ENCODE results near the gene TSEN54. TPM values are rescaled to one million over a fixed set of nuclear protein-coding genes. Genes with fewer than 3 reads are reported as not detected.
"Not testable (repeated sequence)": the region's sequence is repeated elsewhere in the genome, so short reads cannot be mapped to it uniquely, and the experiment has no call there.

Gene TSEN54
- total and polyA plus RNA-seq, 2 donors = 36.3 to 91.0 TPM

- no peak overlapping the region for H3K4me3 ChIP-seq (ENCODE audit: low read length in 2 of 2)
- no peaks in the 10 kb centered on the region for H3K9me3 ChIP-seq (ENCODE audit: control insufficient read depth in 2 of 2, insufficient read depth in 1 of 2, low read length in 1 of 2)
- DNase-seq (ENCODE audit: low read depth in 6 of 9, low spot score in 9 of 9) = no peak
- no peaks in the 10 kb centered on the region for H3K27me3 ChIP-seq (ENCODE audit: control insufficient read depth in 2 of 2, insufficient read depth in 1 of 2, low read length in 1 of 2)
- peaks cover 0 to 15% of the 10 kb centered on the region in 2 donors for H3K4me1 ChIP-seq (ENCODE audit: control insufficient read depth in 2 of 2, insufficient read depth in 2 of 2, low read length in 2 of 2)
- H3K36me3 ChIP-seq (ENCODE audit: control insufficient read depth in 2 of 2, insufficient read depth in 2 of 2, low read length in 1 of 2) = peaks cover 44 to 63% of the 10 kb centered on the region in 2 donors
- WGBS = 94% methylated on average over 3 of the region's 3 CpGs
- H3K27ac ChIP-seq (ENCODE audit: low read depth in 1 of 2, low read length in 1 of 2) = peak overlapping the region in 1 of 2 donors; percentile 37
Measured at GRCh38 chr17:75475851-75476250, 40.5 kb upstream of the TSEN54 start.

GRCh38 chr17:75476271-75476671 lies 40.1 kb upstream of the TSEN54 start:
- 88% methylated on average over 8 of the region's 8 CpGs for WGBS
- H3K4me3 ChIP-seq (ENCODE audit: low read length in 2 of 2) = no peak overlapping the region
- no peak overlapping the region for H3K27ac ChIP-seq (ENCODE audit: low read depth in 1 of 2, low read length in 1 of 2)
- H3K27me3 ChIP-seq (ENCODE audit: control insufficient read depth in 2 of 2, insufficient read depth in 1 of 2, low read length in 1 of 2) = no peaks in the 10 kb centered on the region
- peaks cover 44 to 63% of the 10 kb centered on the region in 2 donors for H3K36me3 ChIP-seq (ENCODE audit: control insufficient read depth in 2 of 2, insufficient read depth in 2 of 2, low read length in 1 of 2)
- H3K9me3 ChIP-seq (ENCODE audit: control insufficient read depth in 2 of 2, insufficient read depth in 1 of 2, low read length in 1 of 2) = no peaks in the 10 kb centered on the region
- DNase-seq (ENCODE audit: low read depth in 6 of 9, low spot score in 9 of 9) = no peak
- H3K4me1 ChIP-seq (ENCODE audit: control insufficient read depth in 2 of 2, insufficient read depth in 2 of 2, low read length in 2 of 2) = peaks cover 0 to 16% of the 10 kb centered on the region in 2 donors

DNA sequence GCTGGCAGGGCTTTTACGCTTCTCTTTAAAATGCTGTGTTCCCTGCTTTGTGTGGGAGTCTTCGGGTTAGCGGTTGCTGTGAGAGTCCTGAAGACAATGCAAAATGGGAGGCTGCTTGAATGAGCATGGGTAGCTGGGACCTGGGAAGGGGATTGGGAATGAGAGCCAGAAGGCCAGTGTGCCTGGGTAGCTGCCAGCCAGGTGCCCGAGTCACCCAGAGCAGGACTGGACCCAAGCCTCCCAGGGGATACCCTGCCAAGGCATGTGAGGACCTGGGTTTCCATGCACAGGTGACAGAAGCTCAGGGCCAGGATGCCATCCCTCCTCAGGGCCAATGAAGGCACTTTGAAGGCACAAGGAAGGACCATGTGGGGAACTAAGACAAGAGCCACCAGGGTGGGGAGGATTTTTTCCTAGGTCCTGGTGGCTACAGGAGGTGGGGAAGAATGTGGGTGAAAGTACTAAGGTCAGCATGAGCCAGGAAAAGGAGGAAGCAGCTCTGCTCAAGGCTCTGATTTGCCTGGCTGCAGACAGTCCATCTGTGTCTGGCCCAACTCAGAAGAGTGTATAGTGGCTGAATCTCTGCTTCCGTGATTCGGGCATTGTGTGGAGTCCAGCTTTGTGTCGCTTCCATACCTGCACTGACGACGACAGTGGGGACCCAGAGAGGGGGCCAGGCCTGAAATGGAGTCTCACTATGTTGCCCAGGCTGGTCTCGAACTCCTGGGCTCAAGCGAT lies 39.4 kb upstream of the TSEN54 start:
- H3K27ac ChIP-seq (ENCODE audit: low read depth in 1 of 2, low read length in 1 of 2) = no peak overlapping the region
- peaks cover 42 to 59% of the 10 kb centered on the region in 2 donors for H3K36me3 ChIP-seq (ENCODE audit: control insufficient read depth in 2 of 2, insufficient read depth in 2 of 2, low read length in 1 of 2)
- H3K9me3 ChIP-seq (ENCODE audit: control insufficient read depth in 2 of 2, insufficient read depth in 1 of 2, low read length in 1 of 2) = no peaks in the 10 kb centered on the region
- peaks cover 0 to 19% of the 10 kb centered on the region in 2 donors for H3K4me1 ChIP-seq (ENCODE audit: control insufficient read depth in 2 of 2, insufficient read depth in 2 of 2, low read length in 2 of 2)
- H3K4me3 ChIP-seq (ENCODE audit: low read length in 2 of 2) = no peak overlapping the region
- 84% methylated on average over 11 of the region's 11 CpGs for WGBS
- H3K27me3 ChIP-seq (ENCODE audit: control insufficient read depth in 2 of 2, insufficient read depth in 1 of 2, low read length in 1 of 2) = no peaks in the 10 kb centered on the region
- no peak for DNase-seq (ENCODE audit: low read depth in 6 of 9, low spot score in 9 of 9)

- 97% methylated on average over 11 of the region's 11 CpGs for WGBS
- not testable (repeated sequence) for H3K4me3 ChIP-seq (ENCODE audit: low read length in 2 of 2); H3K27ac ChIP-seq (ENCODE audit: low read depth in 1 of 2, low read length in 1 of 2); DNase-seq (ENCODE audit: low read depth in 6 of 9, low spot score in 9 of 9); H3K9me3 ChIP-seq (ENCODE audit: control insufficient read depth in 2 of 2, insufficient read depth in 1 of 2, low read length in 1 of 2); H3K27me3 ChIP-seq (ENCODE audit: control insufficient read depth in 2 of 2, insufficient read depth in 1 of 2, low read length in 1 of 2)
- H3K4me1 ChIP-seq (ENCODE audit: control insufficient read depth in 2 of 2, insufficient read depth in 2 of 2, low read length in 2 of 2) = peaks cover 0 to 19% of the 10 kb centered on the region in 2 donors
- peaks cover 36 to 54% of the 10 kb centered on the region in 2 donors for H3K36me3 ChIP-seq (ENCODE audit: control insufficient read depth in 2 of 2, insufficient read depth in 2 of 2, low read length in 1 of 2)
Measured at GRCh38 chr17:75477490-75477862, 38.9 kb upstream of the TSEN54 start.

- H3K9me3 ChIP-seq (ENCODE audit: control insufficient read depth in 2 of 2, insufficient read depth in 1 of 2, low read length in 1 of 2) = no peaks in the 10 kb centered on the region
- peaks cover 0 to 19% of the 10 kb centered on the region in 2 donors for H3K4me1 ChIP-seq (ENCODE audit: control insufficient read depth in 2 of 2, insufficient read depth in 2 of 2, low read length in 2 of 2)
- no peak overlapping the region for H3K27ac ChIP-seq (ENCODE audit: low read depth in 1 of 2, low read length in 1 of 2)
- no peaks in the 10 kb centered on the region for H3K27me3 ChIP-seq (ENCODE audit: control insufficient read depth in 2 of 2, insufficient read depth in 1 of 2, low read length in 1 of 2)
- no peak overlapping the region for H3K4me3 ChIP-seq (ENCODE audit: low read length in 2 of 2)
- no peak for DNase-seq (ENCODE audit: low read depth in 6 of 9, low spot score in 9 of 9)
- 92% methylated on average over 7 of the region's 7 CpGs for WGBS
- peaks cover 26 to 44% of the 10 kb centered on the region in 2 donors for H3K36me3 ChIP-seq (ENCODE audit: control insufficient read depth in 2 of 2, insufficient read depth in 2 of 2, low read length in 1 of 2)
Measured at GRCh38 chr17:75478508-75478907, 37.8 kb upstream of the TSEN54 start.

DNA sequence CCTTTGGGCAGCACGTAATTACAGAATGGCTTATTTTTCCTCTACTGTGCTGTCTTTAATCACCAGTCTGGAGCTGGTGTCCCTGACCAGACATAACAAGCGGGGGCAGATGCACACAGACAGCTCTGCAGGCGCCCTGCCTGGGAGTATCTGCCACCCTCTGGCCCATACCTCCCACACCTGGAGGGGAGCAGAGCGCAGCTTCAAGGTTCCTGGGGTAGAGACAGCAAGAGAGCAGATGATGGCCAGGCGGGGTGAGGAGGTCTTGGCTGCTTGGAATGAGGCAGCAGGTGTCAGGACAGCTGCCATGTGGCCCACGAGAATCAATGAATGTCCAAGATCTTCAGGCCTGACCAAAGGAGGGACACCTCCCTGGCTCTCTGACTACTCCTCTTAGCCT lies 36.0 kb upstream of the TSEN54 start:
- H3K27me3 ChIP-seq (ENCODE audit: control insufficient read depth in 2 of 2, insufficient read depth in 1 of 2, low read length in 1 of 2) = no peaks in the 10 kb centered on the region
- H3K4me1 ChIP-seq (ENCODE audit: control insufficient read depth in 2 of 2, insufficient read depth in 2 of 2, low read length in 2 of 2) = peaks cover 0 to 19% of the 10 kb centered on the region in 2 donors
- H3K9me3 ChIP-seq (ENCODE audit: control insufficient read depth in 2 of 2, insufficient read depth in 1 of 2, low read length in 1 of 2) = no peaks in the 10 kb centered on the region
- no peak overlapping the region for H3K27ac ChIP-seq (ENCODE audit: low read depth in 1 of 2, low read length in 1 of 2)
- H3K36me3 ChIP-seq (ENCODE audit: control insufficient read depth in 2 of 2, insufficient read depth in 2 of 2, low read length in 1 of 2) = peaks cover 18 to 34% of the 10 kb centered on the region in 2 donors
- DNase-seq (ENCODE audit: low read depth in 6 of 9, low spot score in 9 of 9) = no peak
- H3K4me3 ChIP-seq (ENCODE audit: low read length in 2 of 2) = no peak overlapping the region
- 96% methylated on average over 6 of the region's 6 CpGs for WGBS

DNA sequence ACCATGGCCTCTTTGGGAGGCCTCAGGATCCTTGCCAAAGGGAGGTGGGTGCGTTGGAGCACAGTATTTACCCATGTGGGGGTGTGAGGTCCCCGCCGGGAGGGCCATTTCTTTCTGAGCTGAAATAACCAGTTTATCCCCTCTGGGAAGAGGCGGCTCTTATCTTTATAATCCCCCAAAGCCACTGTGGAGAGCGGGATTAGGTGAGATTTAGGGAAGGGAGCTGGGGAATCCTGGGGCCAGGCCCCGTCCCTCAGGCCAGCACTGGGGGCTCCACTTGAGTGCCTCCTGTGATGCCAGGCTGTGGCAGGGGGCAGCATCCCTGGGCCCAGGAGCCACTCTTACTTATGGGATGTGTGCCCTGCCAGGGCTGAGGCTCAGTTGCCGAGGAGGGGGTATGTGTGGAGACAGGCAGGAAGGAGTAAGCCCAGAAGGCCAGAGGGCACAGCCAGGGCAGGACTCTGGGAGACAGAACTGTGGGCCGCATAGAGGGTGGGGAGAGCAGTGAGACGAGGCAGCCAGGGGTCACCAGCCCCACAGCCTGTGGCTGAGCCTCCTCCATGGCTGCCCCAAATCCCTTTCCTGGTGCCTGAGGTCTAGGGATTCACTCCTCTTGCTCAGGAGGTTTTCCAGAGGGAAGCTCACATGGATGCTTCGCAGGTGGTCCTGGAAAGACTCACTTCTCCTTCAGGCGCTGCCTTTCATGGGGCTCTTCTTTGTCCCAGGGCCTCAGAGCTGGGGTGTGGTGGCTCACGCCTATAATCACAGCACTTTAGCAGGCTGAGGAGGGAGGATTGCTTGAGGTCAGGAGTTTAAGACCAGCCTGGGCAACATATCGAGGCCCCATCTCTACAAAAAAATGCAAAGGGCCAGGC lies 34.9 kb upstream of the TSEN54 start:
- H3K36me3 ChIP-seq (ENCODE audit: control insufficient read depth in 2 of 2, insufficient read depth in 2 of 2, low read length in 1 of 2) = peaks cover 14 to 35% of the 10 kb centered on the region in 2 donors
- no peak overlapping the region for H3K4me3 ChIP-seq (ENCODE audit: low read length in 2 of 2)
- no peaks in the 10 kb centered on the region for H3K27me3 ChIP-seq (ENCODE audit: control insufficient read depth in 2 of 2, insufficient read depth in 1 of 2, low read length in 1 of 2)
- 96% methylated on average over 13 of the region's 13 CpGs for WGBS
- H3K27ac ChIP-seq (ENCODE audit: low read depth in 1 of 2, low read length in 1 of 2) = no peak overlapping the region
- DNase-seq (ENCODE audit: low read depth in 6 of 9, low spot score in 9 of 9) = no peak
- peaks cover 0 to 3% of the 10 kb centered on the region in 2 donors for H3K9me3 ChIP-seq (ENCODE audit: control insufficient read depth in 2 of 2, insufficient read depth in 1 of 2, low read length in 1 of 2)
- H3K4me1 ChIP-seq (ENCODE audit: control insufficient read depth in 2 of 2, insufficient read depth in 2 of 2, low read length in 2 of 2) = peaks cover 0 to 19% of the 10 kb centered on the region in 2 donors

DNA sequence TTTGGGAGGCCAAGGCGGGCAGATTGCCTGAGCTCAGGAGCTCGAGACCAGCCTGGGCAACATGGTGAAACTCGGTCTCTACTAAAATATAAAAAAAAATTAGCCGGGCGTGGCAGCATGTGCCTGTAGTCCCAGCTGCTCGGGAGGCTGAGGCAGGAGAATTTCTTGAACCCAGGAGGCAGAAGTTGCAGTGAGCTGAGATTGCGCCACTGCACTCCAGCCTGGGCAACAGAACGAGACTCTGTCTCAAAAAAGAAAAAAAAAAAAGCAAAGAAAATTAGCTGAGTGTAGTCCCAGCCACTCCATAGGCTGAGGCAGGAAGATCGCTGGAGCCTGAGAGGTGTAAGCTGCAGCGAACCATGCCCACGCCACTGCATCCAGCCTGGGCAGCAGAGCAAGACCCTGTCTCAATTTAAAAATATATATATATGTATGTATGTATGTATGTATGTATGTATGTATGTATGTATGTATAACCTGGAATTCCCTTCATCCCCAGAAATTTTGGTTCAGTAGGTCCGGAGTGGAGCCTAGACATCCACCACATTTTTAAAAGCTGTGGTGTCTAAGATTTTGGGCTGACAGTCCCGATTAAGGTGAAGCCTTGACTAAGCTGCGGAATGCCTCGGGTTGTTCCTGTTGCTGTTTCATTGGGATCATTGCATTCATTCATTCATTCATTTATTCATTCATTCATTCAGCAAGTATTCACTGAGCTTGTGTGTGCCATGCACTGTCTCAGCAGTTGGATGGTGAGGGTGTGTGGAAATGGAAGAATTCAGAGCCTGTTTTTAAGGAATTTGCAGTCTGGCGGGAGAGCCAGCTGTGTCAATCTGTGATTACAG lies 34.0 kb upstream of the TSEN54 start:
- 96% methylated on average over 16 of the region's 16 CpGs for WGBS
- Histone ChIP-seq H3K27ac (ENCODE audit: low read depth in 1 of 2, low read length in 1 of 2) (no peak overlapping the region), H3K4me1 (ENCODE audit: control insufficient read depth in 2 of 2, insufficient read depth in 2 of 2, low read length in 2 of 2) (peaks cover 6 to 22% of the 10 kb centered on the region in 2 donors), H3K4me3 (ENCODE audit: low read length in 2 of 2) (no peak overlapping the region), H3K27me3 (ENCODE audit: control insufficient read depth in 2 of 2, insufficient read depth in 1 of 2, low read length in 1 of 2) (no peaks in the 10 kb centered on the region), H3K9me3 (ENCODE audit: control insufficient read depth in 2 of 2, insufficient read depth in 1 of 2, low read length in 1 of 2) (peaks cover 0 to 3% of the 10 kb centered on the region in 2 donors), H3K36me3 (ENCODE audit: control insufficient read depth in 2 of 2, insufficient read depth in 2 of 2, low read length in 1 of 2) (peaks cover 15 to 33% of the 10 kb centered on the region in 2 donors)
- DNase-seq (ENCODE audit: low read depth in 6 of 9, low spot score in 9 of 9) = no peak

Data from thymus (tissue), 11 donors.